HepG2 (cell line): Measurements from ENCODE around the gene TRABD. TPM values are rescaled to one million over a fixed set of nuclear protein-coding genes. Genes with fewer than 3 reads are reported as not detected.

Experiments
- BCL6 ChIP-seq: IDR thresholded peaks from 2 replicates; pipeline ENCODE4 v1.6.1; 2016; ENCODE audit warnings: missing genetic modification reagents, missing compliant biosample characterization
- DNMT3B ChIP-seq: conservative IDR thresholded peaks from 2 replicates; pipeline ENCODE4 v1.6.1; 2016; ENCODE audit warnings: missing biosample characterization, control low read depth
- ERF ChIP-seq: IDR thresholded peaks from 2 replicates; pipeline ENCODE4 v1.6.1; 2018; ENCODE audit warnings: missing biosample characterization, missing genetic modification reagents
- HOXD1 ChIP-seq: sonication (generic); formaldehyde crosslinking; IDR thresholded peaks from 2 replicates; pipeline ENCODE4 v1.5.0; 2020; ENCODE audit warnings: missing genetic modification reagents
- JUN ChIP-seq: sonication (generic); formaldehyde crosslinking; IDR thresholded peaks from 2 replicates; pipeline ENCODE4 v1.4.0; 2020; ENCODE audit warnings: mild to moderate bottlenecking, missing genetic modification reagents
- KLF12 ChIP-seq: sonication (generic); formaldehyde crosslinking; IDR thresholded peaks from 2 replicates; pipeline ENCODE4 v1.4.0; 2020; ENCODE audit warnings: missing genetic modification reagents, borderline replicate concordance
- KLF6 ChIP-seq: IDR thresholded peaks from 2 replicates; pipeline ENCODE4 v1.8.0; 2016; ENCODE audit warnings: missing biosample characterization, missing genetic modification reagents
- NPAS2 ChIP-seq: sonication (generic); formaldehyde crosslinking; IDR thresholded peaks from 2 replicates; pipeline ENCODE4 v1.8.0; 2022; ENCODE audit warnings: mild to moderate bottlenecking, missing genetic modification reagents, borderline replicate concordance
- SAP130 ChIP-seq: IDR thresholded peaks from 2 replicates; pipeline ENCODE4 v1.6.1; 2016; ENCODE audit warnings: low read depth
- SP4 ChIP-seq: sonication (generic); formaldehyde crosslinking; IDR thresholded peaks from 2 replicates; pipeline ENCODE4 v1.8.1; 2023; ENCODE audit warnings: mild to moderate bottlenecking, missing genetic modification reagents
- TBX2 ChIP-seq: sonication (generic); formaldehyde crosslinking; IDR thresholded peaks from 2 replicates; pipeline ENCODE4 v1.5.0; 2020; ENCODE audit warnings: missing genetic modification reagents, mild to moderate bottlenecking, borderline replicate concordance
- THAP11 ChIP-seq: IDR thresholded peaks from 2 replicates; pipeline ENCODE4 v1.6.1; 2016; ENCODE audit warnings: missing biosample characterization, missing genetic modification reagents
- XBP1 ChIP-seq: sonication (generic); formaldehyde crosslinking; IDR thresholded peaks from 2 replicates; pipeline ENCODE4 v1.5.0; 2020; ENCODE audit warnings: missing genetic modification reagents
- ZBTB3 ChIP-seq: sonication (generic); formaldehyde crosslinking; IDR thresholded peaks from 2 replicates; pipeline ENCODE4 v1.4.0; 2020; ENCODE audit warnings: low read depth, mild to moderate bottlenecking, moderate library complexity, missing genetic modification reagents, borderline replicate concordance
- ZBTB7A ChIP-seq: sonication (generic); formaldehyde crosslinking; IDR thresholded peaks from 2 replicates; pipeline ENCODE4 v1.8.0; 2022; ENCODE audit warnings: mild to moderate bottlenecking, missing genetic modification reagents
- ZNF160 ChIP-seq: sonication (generic); formaldehyde crosslinking; IDR thresholded peaks from 2 replicates; pipeline ENCODE4 v1.8.0; 2022; ENCODE audit warnings: mild to moderate bottlenecking, inconsistent platforms, missing genetic modification reagents
- ZNF878 ChIP-seq: sonication (generic); formaldehyde crosslinking; IDR thresholded peaks from 2 replicates; pipeline ENCODE4 v1.8.1; 2023; ENCODE audit warnings: mild to moderate bottlenecking, missing genetic modification reagents, moderate library complexity
- polyA plus RNA-seq, 8 experiments: library from polyadenylated mRNA; depleted of rRNA in 3 of 8; stranded (reverse) in 7 of 8; unstranded in 1 of 8; fragments of >200 nt; fragmentation: Illumina TruSeq in 4 of 8; extraction: Trizol in 4 of 8; gene quantifications; 2 replicates each; pipeline versions ENCODE4 v1.2.1 to v1.2.3, GENCODE V29; 2011 to 2016; ENCODE audit warnings: low read depth in 4 of 8, missing spikeins in 1 of 8, mixed read lengths in 1 of 8; ENCODE audit not compliant: insufficient read depth in 1 of 8
- total RNA-seq, 5 experiments: library from RNA; depleted of rRNA; stranded (reverse); fragments of >200 nt; fragmentation: Illumina TruSeq; extraction: Trizol; gene quantifications; 2 replicates each; pipeline ENCODE4 v1.2.3, GENCODE V29; 2016; ENCODE audit warnings: low read depth in 1 of 5
- TF ChIP-seq, protein P1 (sequence below): sonication (generic); formaldehyde crosslinking; IDR thresholded peaks from 2 replicates; pipeline ENCODE4 v1.4.0; 2020; ENCODE audit warnings: low read depth, mild to moderate bottlenecking, missing genetic modification reagents
- TF ChIP-seq, protein P2 (sequence below): IDR thresholded peaks from 2 replicates; pipeline ENCODE4 v1.6.1; 2016; ENCODE audit warnings: mild to moderate bottlenecking, missing biosample characterization, missing genetic modification reagents
- TF ChIP-seq, protein P3 (sequence below), 2 experiments: fragments of 450-650 bp in 1 of 2; sonication (generic) in 1 of 2; formaldehyde crosslinking; IDR thresholded peaks; 2 replicates each; pipeline versions ENCODE4 v1.5.0 to v1.8.0; 2020 to 2022; ENCODE audit warnings: mild to moderate bottlenecking in 1 of 2, missing genetic modification reagents in 1 of 2
- TF ChIP-seq, protein P4 (sequence below): sonication (generic); formaldehyde crosslinking; IDR thresholded peaks from 2 replicates; pipeline ENCODE4 v1.8.1; 2023; ENCODE audit warnings: mild to moderate bottlenecking, inconsistent platforms, moderate library complexity, missing genetic modification reagents, borderline replicate concordance
- TF ChIP-seq, protein P5 (sequence below), 2 experiments: IDR thresholded peaks; 2 replicates each; pipeline ENCODE4 v1.6.1; 2011 to 2012; ENCODE audit warnings: low read length in 2 of 2, borderline replicate concordance in 1 of 2, low read depth in 1 of 2, mild to moderate bottlenecking in 1 of 2, moderate library complexity in 1 of 2

The TRABD gene
- total and polyA plus RNA-seq, 2 of the 13 experiments (the other 11 are each of a cell fraction or from before 2014, with no cell fraction given) = 21.5 to 28.9 TPM

DNA sequence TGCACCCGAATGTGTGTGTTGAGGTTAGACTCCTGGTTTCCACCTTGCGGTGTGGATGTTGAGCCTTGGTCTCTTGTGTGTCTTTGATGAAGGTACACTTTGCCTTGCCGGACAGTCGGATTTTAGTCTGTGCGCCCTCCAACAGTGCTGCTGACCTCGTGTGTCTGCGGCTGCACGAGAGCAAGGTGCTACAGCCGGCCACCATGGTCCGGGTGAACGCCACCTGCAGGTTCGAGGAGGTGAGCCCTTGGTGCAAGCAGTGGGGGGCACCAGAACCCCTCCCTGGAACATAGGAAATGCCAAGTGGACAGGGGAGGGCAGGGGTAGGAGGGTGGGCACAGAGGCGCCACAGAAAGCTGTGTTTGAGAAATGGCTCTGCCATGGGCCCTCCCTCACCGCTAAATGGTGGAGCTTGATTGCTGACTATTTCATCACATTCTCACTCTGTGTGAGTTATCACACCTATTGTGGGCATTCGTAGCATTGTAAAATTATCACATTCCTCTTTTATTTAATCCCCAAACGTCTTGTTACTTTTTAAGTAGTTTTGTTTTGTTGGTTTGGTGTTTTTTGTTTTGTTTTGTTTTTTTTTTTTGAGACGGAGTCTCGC lies 41.6 kb upstream of the TRABD start (continued):
- TF ChIP-seq JUN (CRISPR knock-in tag) (no peak), ZBTB7A (CRISPR knock-in tag) (peak; percentile 65; the same call in 1 of the 2 replicates), SAP130 (CRISPR knock-in tag) (no peak), XBP1 (CRISPR knock-in tag) (no peak), ERF (CRISPR knock-in tag) (no peak), ZNF160 (CRISPR knock-in tag) (no peak), SP4 (no peak), KLF6 (no peak), TBX2 (CRISPR knock-in tag) (peak; percentile 28; the same call in 1 of the 2 replicates), BCL6 (CRISPR knock-in tag) (no peak), ZBTB3 (CRISPR knock-in tag) (no peak), HOXD1 (CRISPR knock-in tag) (0 out of 2 replicates have a peak, but pooled peaks have one; percentile 26), ZNF878 (CRISPR knock-in tag) (no peak), THAP11 (CRISPR knock-in tag) (0 out of 2 replicates have a peak, but pooled peaks have one; percentile 11), KLF12 (CRISPR knock-in tag) (no peak), NPAS2 (no peak), DNMT3B (no peak)
- TF ChIP-seq, protein P1, sequence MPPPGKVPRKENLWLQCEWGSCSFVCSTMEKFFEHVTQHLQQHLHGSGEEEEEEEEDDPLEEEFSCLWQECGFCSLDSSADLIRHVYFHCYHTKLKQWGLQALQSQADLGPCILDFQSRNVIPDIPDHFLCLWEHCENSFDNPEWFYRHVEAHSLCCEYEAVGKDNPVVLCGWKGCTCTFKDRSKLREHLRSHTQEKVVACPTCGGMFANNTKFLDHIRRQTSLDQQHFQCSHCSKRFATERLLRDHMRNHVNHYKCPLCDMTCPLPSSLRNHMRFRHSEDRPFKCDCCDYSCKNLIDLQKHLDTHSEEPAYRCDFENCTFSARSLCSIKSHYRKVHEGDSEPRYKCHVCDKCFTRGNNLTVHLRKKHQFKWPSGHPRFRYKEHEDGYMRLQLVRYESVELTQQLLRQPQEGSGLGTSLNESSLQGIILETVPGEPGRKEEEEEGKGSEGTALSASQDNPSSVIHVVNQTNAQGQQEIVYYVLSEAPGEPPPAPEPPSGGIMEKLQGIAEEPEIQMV (CRISPR knock-in tag) = no peak
- TF ChIP-seq, protein P2, sequence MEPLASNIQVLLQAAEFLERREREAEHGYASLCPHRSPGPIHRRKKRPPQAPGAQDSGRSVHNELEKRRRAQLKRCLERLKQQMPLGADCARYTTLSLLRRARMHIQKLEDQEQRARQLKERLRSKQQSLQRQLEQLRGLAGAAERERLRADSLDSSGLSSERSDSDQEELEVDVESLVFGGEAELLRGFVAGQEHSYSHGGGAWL = no peak
- TF ChIP-seq, protein P3, sequence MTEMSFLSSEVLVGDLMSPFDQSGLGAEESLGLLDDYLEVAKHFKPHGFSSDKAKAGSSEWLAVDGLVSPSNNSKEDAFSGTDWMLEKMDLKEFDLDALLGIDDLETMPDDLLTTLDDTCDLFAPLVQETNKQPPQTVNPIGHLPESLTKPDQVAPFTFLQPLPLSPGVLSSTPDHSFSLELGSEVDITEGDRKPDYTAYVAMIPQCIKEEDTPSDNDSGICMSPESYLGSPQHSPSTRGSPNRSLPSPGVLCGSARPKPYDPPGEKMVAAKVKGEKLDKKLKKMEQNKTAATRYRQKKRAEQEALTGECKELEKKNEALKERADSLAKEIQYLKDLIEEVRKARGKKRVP (CRISPR knock-in tag; IDR thresholded peaks at IDR 0.05) = peak in 1 of 2 experiments; percentile 84; a peak in 2 of 4 replicates
- TF ChIP-seq, protein P4, sequence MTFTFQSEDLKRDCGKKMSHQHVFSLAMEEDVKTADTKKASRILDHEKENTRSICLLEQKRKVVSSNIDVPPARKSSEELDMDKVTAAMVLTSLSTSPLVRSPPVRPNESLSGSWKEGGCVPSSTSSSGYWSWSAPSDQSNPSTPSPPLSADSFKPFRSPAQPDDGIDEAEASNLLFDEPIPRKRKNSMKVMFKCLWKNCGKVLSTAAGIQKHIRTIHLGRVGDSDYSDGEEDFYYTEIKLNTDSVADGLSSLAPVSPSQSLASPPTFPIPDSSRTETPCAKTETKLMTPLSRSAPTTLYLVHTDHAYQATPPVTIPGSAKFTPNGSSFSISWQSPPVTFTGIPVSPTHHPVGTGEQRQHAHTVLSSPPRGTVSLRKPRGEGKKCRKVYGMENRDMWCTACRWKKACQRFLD (CRISPR knock-in tag) = no peak
- TF ChIP-seq, protein P5, sequence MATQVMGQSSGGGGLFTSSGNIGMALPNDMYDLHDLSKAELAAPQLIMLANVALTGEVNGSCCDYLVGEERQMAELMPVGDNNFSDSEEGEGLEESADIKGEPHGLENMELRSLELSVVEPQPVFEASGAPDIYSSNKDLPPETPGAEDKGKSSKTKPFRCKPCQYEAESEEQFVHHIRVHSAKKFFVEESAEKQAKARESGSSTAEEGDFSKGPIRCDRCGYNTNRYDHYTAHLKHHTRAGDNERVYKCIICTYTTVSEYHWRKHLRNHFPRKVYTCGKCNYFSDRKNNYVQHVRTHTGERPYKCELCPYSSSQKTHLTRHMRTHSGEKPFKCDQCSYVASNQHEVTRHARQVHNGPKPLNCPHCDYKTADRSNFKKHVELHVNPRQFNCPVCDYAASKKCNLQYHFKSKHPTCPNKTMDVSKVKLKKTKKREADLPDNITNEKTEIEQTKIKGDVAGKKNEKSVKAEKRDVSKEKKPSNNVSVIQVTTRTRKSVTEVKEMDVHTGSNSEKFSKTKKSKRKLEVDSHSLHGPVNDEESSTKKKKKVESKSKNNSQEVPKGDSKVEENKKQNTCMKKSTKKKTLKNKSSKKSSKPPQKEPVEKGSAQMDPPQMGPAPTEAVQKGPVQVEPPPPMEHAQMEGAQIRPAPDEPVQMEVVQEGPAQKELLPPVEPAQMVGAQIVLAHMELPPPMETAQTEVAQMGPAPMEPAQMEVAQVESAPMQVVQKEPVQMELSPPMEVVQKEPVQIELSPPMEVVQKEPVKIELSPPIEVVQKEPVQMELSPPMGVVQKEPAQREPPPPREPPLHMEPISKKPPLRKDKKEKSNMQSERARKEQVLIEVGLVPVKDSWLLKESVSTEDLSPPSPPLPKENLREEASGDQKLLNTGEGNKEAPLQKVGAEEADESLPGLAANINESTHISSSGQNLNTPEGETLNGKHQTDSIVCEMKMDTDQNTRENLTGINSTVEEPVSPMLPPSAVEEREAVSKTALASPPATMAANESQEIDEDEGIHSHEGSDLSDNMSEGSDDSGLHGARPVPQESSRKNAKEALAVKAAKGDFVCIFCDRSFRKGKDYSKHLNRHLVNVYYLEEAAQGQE (IDR thresholded peaks at IDR 0.05; ENCODE audit: borderline replicate concordance in 1 of 2, low read depth in 1 of 2, low read length in 2 of 2) = no peak
